Calu3 (cell line): ENCODE results near the gene DIAPH1. TPM values are rescaled to one million over a fixed set of nuclear protein-coding genes. Genes with fewer than 3 reads are reported as not detected.

Experiments used
- BruUV-seq: library from RNA; stranded (reverse); fragments of 400-500 nt; replicated peaks from 2 replicates; lab custom pipeline; 2021; lab: Mats Ljungman, UMichigan
- CTCF ChIA-PET: fragments of 300-600 bp; sonication (Branson Sonifier 250); formaldehyde crosslinking; loops from one replicate; lab custom pipeline; 2022; ENCODE audit warnings: antibody characterized with exemption; lab: Charles Lee
- DNase-seq: peaks from one replicate; pipeline ENCODE4 v3.0.0; 2022
- H3K27ac Mint-ChIP-seq: one replicate; pipeline ENCODE4 v1.8.0; 2022; ENCODE audit warnings: mixed read lengths; ENCODE audit not compliant: unreplicated experiment
- H3K27me3 Mint-ChIP-seq: one replicate; pipeline ENCODE4 v1.8.0; 2022; ENCODE audit warnings: mixed read lengths; ENCODE audit not compliant: unreplicated experiment
- H3K36me3 Mint-ChIP-seq: one replicate; pipeline ENCODE4 v1.8.0; 2022; ENCODE audit warnings: mild to moderate bottlenecking, moderate library complexity, mixed read lengths; ENCODE audit not compliant: insufficient read depth, unreplicated experiment
- H3K4me1 Mint-ChIP-seq: one replicate; pipeline ENCODE4 v1.8.0; 2022; ENCODE audit warnings: mild to moderate bottlenecking, low read depth, mixed read lengths; ENCODE audit not compliant: unreplicated experiment
- H3K4me3 Mint-ChIP-seq: one replicate; pipeline ENCODE4 v1.8.0; 2022; ENCODE audit warnings: mild to moderate bottlenecking, low read depth, moderate library complexity, mixed read lengths; ENCODE audit not compliant: unreplicated experiment
- H3K9me3 Mint-ChIP-seq: one replicate; pipeline ENCODE4 v1.8.0; 2022; ENCODE audit warnings: low read depth, mixed read lengths; ENCODE audit not compliant: unreplicated experiment
- CTCF ChIP-seq: fragments of 200-600 bp; IDR thresholded peaks from one replicate; pipeline ENCODE4 v1.8.0; 2022; ENCODE audit warnings: antibody characterized with exemption; ENCODE audit not compliant: unreplicated experiment
- intact Hi-C: fragments of 100-400 bp; cut with micrococcal nuclease; formaldehyde crosslinking; loops from one replicate; pipeline ENCODE4 v1.10.0; 2022; ENCODE audit not compliant: unreplicated experiment
- total RNA-seq: library from RNA; stranded (reverse); gene quantifications from 2 replicates; pipeline ENCODE4 v1.2.3, GENCODE V29; 2022

The DIAPH1 gene
- total RNA-seq, 1 experiment from 2014 or later, result 219 TPM

- no peak for TF ChIP-seq CTCF
- no peaks in the 10 kb centered on the region for H3K27me3 Mint-ChIP-seq
- peaks cover 47% of the 10 kb centered on the region for H3K36me3 Mint-ChIP-seq
- H3K9me3 Mint-ChIP-seq, result no peaks in the 10 kb centered on the region
- H3K27ac Mint-ChIP-seq, result no peak overlapping the region
- peaks cover 35% of the 10 kb centered on the region for H3K4me1 Mint-ChIP-seq
- BruUV-seq, result TSS peak; percentile 36
- peak; percentile 46 for DNase-seq
- H3K4me3 Mint-ChIP-seq, result peak overlapping the region; percentile 79
- CTCF ChIA-PET, result interaction anchor here (0.6 to 2.2 kb wide), 12 partner anchors 14 to 134 kb away, joined by 3 to 25 read pairs (median 3); partner anchors contain the start of genes DIAPH1 and FCHSD1
- intact Hi-C loops, result no loop called here
Measured at GRCh38 chr5:141637123-141637766, 18.4 kb upstream of the DIAPH1 start.

GRCh38 chr5:141636413-141637122, 17.8 kb upstream of the DIAPH1 start, which contains the start of the genes HDAC3 and RELL2:
Gene HDAC3 (minus strand): TSS chr5:141636849. CDS start chr5:141636790, 59 bp downstream.
Gene RELL2 (plus strand): TSS chr5:141636997. CDS start chr5:141638226, 1,229 bp downstream.
- BruUV-seq, result no TSS peak
- CTCF ChIA-PET, result interaction anchor here (0.6 to 2.2 kb wide), 12 partner anchors 14 to 313 kb away, joined by 3 to 25 read pairs (median 3); partner anchors contain the start of gene DIAPH1
- Mint-ChIP-seq H3K4me3 (peak within 1 kb of the TSS; percentile 79), H3K27ac (peak within 1 kb of the TSS; percentile 37), H3K36me3 (peaks cover 47% of the 10 kb centered on the region), H3K4me1 (peaks cover 29% of the 10 kb centered on the region), H3K9me3 (no peaks in the 10 kb centered on the region), H3K27me3 (no peaks in the 10 kb centered on the region)
- intact Hi-C loops, result no loop called here
- no peak for TF ChIP-seq CTCF
- DNase-seq, result peak; percentile 99

GRCh38 chr5:141636106-141636412, 17.3 kb upstream of the DIAPH1 start:
- peak overlapping the region; percentile 79 for H3K4me3 Mint-ChIP-seq
- H3K27me3 Mint-ChIP-seq, result no peaks in the 10 kb centered on the region
- intact Hi-C loops, result no loop called here
- CTCF ChIA-PET, result interaction anchor here (0.6 to 2.2 kb wide), 6 partner anchors 14 to 313 kb away, joined by 3 to 25 read pairs (median 4); partner anchors contain the start of gene DIAPH1
- peak overlapping the region; percentile 37 for H3K27ac Mint-ChIP-seq
- BruUV-seq, result no TSS peak
- peaks cover 23% of the 10 kb centered on the region for H3K4me1 Mint-ChIP-seq
- H3K36me3 Mint-ChIP-seq, result peaks cover 44% of the 10 kb centered on the region
- TF ChIP-seq CTCF, result no peak
- no peak for DNase-seq
- H3K9me3 Mint-ChIP-seq, result no peaks in the 10 kb centered on the region

GRCh38 chr5:141635646-141636045, 16.8 kb upstream of the DIAPH1 start:
- Mint-ChIP-seq H3K27me3 (no peaks in the 10 kb centered on the region), H3K36me3 (peaks cover 40% of the 10 kb centered on the region), H3K27ac (peak overlapping the region; percentile 37), H3K4me1 (peaks cover 22% of the 10 kb centered on the region), H3K4me3 (peak overlapping the region; percentile 79), H3K9me3 (no peaks in the 10 kb centered on the region)
- BruUV-seq, result no TSS peak
- CTCF ChIA-PET, result interaction anchor here (1.4 to 2.2 kb wide), 3 partner anchors 16 to 60 kb away, joined by 3 to 25 read pairs (median 23); partner anchors contain the start of gene DIAPH1
- DNase-seq, result no peak
- no peak for TF ChIP-seq CTCF
- intact Hi-C loops, result no loop called here
